Measurements from ENCODE around the gene CFAP77. TPM values are rescaled to one million over a fixed set of nuclear protein-coding genes. Genes with fewer than 3 reads are reported as not detected.

The CFAP77 gene
- total RNA-seq, 1 donor from 2014 or later: not detected

DNA sequence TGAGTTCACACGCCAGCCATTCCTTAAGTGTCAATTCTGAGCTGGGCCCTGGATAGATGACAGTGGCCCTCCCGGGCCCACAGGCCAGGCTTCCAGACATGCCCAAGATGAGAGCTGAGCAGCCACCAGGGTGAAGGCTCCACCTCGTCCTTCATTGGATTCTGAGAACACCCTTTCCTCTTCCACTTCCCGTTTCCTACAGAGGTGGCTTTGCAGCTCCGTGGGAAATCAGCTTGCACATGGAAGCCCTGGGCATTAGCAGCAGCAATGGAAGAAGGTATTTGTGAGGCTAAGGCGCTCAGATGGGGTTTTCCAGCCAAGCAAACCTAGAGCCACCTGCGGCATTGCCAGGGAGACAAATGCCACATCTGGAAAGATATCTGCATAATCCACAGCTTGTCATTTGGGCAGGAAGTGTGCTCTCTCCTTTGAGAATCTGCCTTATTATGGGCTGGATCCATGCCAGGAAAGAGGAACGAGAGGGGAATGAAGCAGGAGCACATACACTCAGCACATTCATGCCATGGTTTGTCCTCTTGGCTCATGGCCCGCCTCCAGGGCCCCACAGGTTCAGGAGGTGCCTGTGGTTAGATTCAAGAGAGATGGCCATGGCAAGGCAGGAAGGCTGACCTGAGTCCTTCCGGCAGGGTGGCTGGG is 34.1 kb downstream of the CFAP77 start:
- H3K4me3 ChIP-seq (ENCODE audit: low read depth, low read length): no peak overlapping the region
- TF ChIP-seq, protein P1, sequence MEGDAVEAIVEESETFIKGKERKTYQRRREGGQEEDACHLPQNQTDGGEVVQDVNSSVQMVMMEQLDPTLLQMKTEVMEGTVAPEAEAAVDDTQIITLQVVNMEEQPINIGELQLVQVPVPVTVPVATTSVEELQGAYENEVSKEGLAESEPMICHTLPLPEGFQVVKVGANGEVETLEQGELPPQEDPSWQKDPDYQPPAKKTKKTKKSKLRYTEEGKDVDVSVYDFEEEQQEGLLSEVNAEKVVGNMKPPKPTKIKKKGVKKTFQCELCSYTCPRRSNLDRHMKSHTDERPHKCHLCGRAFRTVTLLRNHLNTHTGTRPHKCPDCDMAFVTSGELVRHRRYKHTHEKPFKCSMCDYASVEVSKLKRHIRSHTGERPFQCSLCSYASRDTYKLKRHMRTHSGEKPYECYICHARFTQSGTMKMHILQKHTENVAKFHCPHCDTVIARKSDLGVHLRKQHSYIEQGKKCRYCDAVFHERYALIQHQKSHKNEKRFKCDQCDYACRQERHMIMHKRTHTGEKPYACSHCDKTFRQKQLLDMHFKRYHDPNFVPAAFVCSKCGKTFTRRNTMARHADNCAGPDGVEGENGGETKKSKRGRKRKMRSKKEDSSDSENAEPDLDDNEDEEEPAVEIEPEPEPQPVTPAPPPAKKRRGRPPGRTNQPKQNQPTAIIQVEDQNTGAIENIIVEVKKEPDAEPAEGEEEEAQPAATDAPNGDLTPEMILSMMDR (conservative IDR thresholded peaks at IDR 0.05; ENCODE audit: low read depth, low read length): no peak
- DNase-seq (ENCODE audit: low read depth): no peak

DNA sequence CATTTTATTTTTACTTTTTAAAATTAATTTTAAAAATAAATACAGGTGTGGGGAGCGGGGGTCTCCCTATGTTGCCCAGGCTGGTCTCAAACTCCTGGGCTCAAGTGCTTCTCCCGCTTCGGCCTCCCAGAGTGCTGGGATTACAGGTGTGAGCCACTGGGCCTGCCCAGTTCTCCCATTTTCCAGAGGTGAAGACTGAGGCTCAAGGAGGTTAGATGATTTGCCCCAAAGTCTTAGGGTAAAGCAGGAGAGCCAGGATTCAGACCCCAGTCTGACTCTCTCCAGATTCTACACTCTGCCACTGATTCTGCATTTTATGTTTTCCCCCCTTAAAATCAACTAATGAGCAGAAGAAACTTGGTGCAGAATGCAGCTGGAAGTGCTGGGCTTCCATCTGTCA is 36.9 kb downstream of the CFAP77 start:
- H3K4me3 ChIP-seq (ENCODE audit: low read depth, low read length): no peak overlapping the region
- TF ChIP-seq, protein P1 (conservative IDR thresholded peaks at IDR 0.05; ENCODE audit: low read depth, low read length): no peak
- no peak for DNase-seq (ENCODE audit: low read depth)

DNA sequence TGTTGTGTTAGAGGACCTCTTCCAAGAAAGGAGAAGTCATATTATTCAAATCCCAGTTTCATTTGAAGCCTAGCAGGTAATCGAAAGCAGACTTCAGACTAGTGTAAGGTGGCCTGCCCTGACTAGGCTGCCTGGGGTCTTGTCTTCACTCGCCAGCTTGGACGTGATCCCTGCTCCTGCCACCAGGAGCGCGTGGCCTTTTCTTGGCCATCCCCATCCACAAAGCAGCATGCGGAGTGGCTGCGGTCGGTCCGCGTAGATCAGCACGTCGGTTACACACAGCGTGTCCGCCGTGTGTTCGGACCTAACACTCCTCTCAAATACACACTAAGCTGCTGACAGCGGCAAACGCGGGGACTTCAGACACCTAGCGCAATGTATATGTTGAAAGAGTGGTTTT is 37.3 kb downstream of the CFAP77 start:
- H3K4me3 ChIP-seq (ENCODE audit: low read depth, low read length): no peak overlapping the region
- TF ChIP-seq, protein P1 (conservative IDR thresholded peaks at IDR 0.05; ENCODE audit: low read depth, low read length): no peak
- DNase-seq (ENCODE audit: low read depth): no peak

DNA sequence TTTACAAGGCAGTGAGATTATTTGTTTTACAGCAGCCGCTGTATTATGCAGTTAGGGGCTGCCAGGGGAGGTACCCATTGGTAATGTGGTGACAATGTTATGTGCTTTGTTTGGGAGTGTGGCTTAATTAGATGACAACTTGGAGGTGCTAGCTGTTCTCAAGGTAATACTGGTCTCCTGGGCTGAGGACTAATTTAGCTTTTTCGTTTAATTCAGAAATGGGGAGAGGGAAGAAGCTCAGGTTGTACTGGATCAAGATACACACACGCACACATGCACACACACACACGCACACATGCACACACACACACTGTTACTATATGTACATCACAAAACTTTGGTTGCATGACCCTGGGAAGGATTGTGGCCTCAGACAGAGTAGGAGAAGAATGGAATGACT is 37.9 kb downstream of the CFAP77 start:
- H3K4me3 ChIP-seq (ENCODE audit: low read depth, low read length): no peak overlapping the region
- no peak for DNase-seq (ENCODE audit: low read depth)
- TF ChIP-seq, protein P1 (conservative IDR thresholded peaks at IDR 0.05; ENCODE audit: low read depth, low read length): no peak

DNA sequence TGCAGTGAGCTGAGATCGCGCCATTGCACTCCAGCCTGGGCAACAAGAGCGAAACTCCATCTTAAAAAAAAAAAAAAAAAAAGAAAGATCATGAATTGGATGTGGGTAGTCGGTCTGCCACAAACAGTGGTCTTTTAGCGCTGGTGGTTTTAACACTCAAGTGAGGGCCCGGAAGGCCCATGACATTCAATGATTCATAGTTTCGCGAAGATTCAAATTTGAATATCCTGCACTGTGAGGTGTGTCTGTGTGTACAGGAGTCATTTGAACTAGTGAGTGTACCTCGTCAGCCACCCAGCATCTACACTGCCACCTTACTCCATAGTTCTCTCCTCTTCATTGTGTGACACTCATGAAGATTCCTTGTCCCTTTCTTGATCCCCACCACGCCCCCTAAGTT is 41.3 kb downstream of the CFAP77 start:
- no peak overlapping the region for H3K4me3 ChIP-seq (ENCODE audit: low read depth, low read length)
- no peak for DNase-seq (ENCODE audit: low read depth)
- TF ChIP-seq, protein P1 (conservative IDR thresholded peaks at IDR 0.05; ENCODE audit: low read depth, low read length): no peak

DNA sequence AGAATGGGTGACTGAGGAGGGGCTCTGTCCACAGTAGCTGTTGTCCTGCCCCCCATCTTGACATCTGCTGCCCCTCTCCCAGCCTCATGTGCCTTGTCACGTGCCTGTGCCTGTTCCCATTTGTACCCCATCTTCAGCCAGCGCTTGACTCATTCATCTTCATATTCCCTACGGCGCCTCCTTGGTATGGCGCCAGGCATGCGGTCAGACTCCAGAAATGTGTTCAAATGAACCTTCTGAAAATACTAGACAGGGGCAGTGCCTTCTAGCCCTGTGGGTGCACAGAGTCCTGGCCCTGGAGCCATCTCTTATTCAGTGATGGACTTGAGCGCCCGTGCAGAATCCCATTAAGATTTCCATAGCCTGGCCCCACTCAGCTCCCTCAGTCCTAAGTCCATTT is 46.2 kb downstream of the CFAP77 start:
- TF ChIP-seq, protein P1 (conservative IDR thresholded peaks at IDR 0.05; ENCODE audit: low read depth, low read length): no peak
- no peak for DNase-seq (ENCODE audit: low read depth)
- no peak overlapping the region for H3K4me3 ChIP-seq (ENCODE audit: low read depth, low read length)
